Prostate gland (tissue), 2 donors: ENCODE measurements around the gene LCP2.

Experiments
- POLR2A ChIP-seq: fragments of 450-650 bp; IDR thresholded peaks from one replicate; pipeline ENCODE4 v1.6.1; 2016; ENCODE audit warnings: antibody characterized with exemption, mild to moderate bottlenecking
- TF ChIP-seq, protein P1 (sequence below), 4 experiments: fragments of 200-600 bp in 2 of 4; fragments of 450-650 bp in 2 of 4; sonication (generic) in 2 of 4; IDR thresholded peaks; 1 replicate in 3 of 4; 2 replicates in 1 of 4; pipeline ENCODE4 v1.5.1; 2016 to 2019; ENCODE audit warnings: antibody characterized with exemption in 4 of 4, mild to moderate bottlenecking in 2 of 4, moderate library complexity in 2 of 4

DNA sequence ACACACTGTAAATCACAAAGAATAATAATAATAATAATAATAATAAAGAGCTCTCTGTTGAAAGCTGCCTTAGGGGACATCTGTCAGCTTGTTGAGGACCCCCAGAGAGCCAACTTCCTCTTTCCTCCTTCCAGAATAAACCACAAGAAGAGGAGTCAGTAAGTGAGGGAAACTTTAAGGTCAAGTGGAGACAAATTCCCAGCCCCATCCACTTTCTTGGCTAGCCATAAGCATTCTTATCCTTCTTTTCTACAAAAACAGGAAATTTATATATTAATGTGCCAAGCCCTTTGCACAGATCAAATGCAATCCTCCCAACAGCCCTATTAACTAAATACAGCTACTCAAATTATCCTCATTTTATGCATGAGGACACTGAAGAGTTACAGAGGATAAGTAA lies 74.2 kb downstream of the LCP2 start:
- TF ChIP-seq, protein P1, sequence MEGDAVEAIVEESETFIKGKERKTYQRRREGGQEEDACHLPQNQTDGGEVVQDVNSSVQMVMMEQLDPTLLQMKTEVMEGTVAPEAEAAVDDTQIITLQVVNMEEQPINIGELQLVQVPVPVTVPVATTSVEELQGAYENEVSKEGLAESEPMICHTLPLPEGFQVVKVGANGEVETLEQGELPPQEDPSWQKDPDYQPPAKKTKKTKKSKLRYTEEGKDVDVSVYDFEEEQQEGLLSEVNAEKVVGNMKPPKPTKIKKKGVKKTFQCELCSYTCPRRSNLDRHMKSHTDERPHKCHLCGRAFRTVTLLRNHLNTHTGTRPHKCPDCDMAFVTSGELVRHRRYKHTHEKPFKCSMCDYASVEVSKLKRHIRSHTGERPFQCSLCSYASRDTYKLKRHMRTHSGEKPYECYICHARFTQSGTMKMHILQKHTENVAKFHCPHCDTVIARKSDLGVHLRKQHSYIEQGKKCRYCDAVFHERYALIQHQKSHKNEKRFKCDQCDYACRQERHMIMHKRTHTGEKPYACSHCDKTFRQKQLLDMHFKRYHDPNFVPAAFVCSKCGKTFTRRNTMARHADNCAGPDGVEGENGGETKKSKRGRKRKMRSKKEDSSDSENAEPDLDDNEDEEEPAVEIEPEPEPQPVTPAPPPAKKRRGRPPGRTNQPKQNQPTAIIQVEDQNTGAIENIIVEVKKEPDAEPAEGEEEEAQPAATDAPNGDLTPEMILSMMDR (IDR thresholded peaks at IDR 0.05): no peak
- no peak for TF ChIP-seq POLR2A
